ENCODE results near the gene CELSR3.

Gene CELSR3

DNA sequence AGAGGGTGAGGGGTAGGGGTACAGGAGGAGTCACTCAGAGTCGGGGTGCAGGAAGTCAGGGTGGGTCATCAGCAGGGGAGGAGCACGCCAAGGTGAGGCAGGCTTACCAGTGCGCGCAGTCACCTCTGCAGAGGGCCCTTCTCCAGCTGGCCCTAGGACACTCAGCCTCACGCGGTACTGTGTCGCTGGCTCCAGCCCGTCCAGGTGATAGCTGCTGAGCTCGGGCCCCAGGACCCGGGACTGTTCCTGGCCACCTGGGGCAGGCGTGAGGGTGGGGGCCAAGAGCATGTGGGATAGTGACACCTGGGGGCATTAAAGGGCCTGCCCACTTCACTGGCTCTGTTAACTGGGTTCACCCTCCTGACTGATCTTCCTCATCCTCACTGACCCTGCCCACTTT lies 75.0 kb downstream of the CELSR3 start:
- TF ChIP-seq, protein P1, sequence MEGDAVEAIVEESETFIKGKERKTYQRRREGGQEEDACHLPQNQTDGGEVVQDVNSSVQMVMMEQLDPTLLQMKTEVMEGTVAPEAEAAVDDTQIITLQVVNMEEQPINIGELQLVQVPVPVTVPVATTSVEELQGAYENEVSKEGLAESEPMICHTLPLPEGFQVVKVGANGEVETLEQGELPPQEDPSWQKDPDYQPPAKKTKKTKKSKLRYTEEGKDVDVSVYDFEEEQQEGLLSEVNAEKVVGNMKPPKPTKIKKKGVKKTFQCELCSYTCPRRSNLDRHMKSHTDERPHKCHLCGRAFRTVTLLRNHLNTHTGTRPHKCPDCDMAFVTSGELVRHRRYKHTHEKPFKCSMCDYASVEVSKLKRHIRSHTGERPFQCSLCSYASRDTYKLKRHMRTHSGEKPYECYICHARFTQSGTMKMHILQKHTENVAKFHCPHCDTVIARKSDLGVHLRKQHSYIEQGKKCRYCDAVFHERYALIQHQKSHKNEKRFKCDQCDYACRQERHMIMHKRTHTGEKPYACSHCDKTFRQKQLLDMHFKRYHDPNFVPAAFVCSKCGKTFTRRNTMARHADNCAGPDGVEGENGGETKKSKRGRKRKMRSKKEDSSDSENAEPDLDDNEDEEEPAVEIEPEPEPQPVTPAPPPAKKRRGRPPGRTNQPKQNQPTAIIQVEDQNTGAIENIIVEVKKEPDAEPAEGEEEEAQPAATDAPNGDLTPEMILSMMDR (IDR thresholded peaks at IDR 0.05; ENCODE audit: low read length, missing control alignments), result no peak
- H3K4me3 ChIP-seq (replicated peaks; ENCODE audit: low read depth, low read length), result no peak overlapping the region
- DNase-seq (ENCODE audit: low read depth), result no peak

Measured in fibroblast of pulmonary artery (primary cell).